Measurements from ENCODE around the gene OSGEP. TPM values are rescaled to one million over a fixed set of nuclear protein-coding genes. Genes with fewer than 3 reads are reported as not detected.

The OSGEP gene
- total and polyA plus RNA-seq, 2 experiments from 2014 or later = 29.0 to 59.5 TPM

DNA sequence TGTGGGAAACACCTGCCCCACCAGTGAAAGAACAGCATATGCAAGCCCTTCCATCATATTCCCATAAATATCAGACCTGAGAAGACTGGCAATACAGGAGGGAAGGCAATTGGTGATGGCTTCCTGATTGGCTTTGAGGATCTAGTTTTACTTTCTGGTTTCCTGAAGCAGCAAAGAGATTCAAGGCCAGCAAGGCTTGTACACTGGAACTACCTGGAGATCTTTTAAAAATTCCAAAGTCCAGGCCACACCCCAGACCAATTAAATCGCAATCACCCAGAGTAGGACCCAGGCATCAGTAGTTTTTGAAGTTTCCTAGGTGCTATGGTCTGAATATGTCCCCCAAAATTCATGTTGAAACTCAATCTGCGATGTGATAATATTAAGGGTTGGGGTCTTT, 38.4 kb downstream of the OSGEP start (continued):
- TF ChIP-seq, protein P1, sequence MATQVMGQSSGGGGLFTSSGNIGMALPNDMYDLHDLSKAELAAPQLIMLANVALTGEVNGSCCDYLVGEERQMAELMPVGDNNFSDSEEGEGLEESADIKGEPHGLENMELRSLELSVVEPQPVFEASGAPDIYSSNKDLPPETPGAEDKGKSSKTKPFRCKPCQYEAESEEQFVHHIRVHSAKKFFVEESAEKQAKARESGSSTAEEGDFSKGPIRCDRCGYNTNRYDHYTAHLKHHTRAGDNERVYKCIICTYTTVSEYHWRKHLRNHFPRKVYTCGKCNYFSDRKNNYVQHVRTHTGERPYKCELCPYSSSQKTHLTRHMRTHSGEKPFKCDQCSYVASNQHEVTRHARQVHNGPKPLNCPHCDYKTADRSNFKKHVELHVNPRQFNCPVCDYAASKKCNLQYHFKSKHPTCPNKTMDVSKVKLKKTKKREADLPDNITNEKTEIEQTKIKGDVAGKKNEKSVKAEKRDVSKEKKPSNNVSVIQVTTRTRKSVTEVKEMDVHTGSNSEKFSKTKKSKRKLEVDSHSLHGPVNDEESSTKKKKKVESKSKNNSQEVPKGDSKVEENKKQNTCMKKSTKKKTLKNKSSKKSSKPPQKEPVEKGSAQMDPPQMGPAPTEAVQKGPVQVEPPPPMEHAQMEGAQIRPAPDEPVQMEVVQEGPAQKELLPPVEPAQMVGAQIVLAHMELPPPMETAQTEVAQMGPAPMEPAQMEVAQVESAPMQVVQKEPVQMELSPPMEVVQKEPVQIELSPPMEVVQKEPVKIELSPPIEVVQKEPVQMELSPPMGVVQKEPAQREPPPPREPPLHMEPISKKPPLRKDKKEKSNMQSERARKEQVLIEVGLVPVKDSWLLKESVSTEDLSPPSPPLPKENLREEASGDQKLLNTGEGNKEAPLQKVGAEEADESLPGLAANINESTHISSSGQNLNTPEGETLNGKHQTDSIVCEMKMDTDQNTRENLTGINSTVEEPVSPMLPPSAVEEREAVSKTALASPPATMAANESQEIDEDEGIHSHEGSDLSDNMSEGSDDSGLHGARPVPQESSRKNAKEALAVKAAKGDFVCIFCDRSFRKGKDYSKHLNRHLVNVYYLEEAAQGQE (IDR thresholded peaks at IDR 0.05; ENCODE audit: unreplicated experiment) = no peak
- no peak for TF ChIP-seq STAT1 (IDR thresholded peaks at IDR 0.05; ENCODE audit: unreplicated experiment)
- no peak for TF ChIP-seq CREB1 (CRISPR knock-in tag; IDR thresholded peaks at IDR 0.05; ENCODE audit: low read depth)
- TF ChIP-seq EZH2phosphoT487 (IDR thresholded peaks at IDR 0.05; ENCODE audit: unreplicated experiment) = no peak
- no peak for TF ChIP-seq JUNB (IDR thresholded peaks at IDR 0.05; ENCODE audit: unreplicated experiment)
- TF ChIP-seq, protein P2, sequence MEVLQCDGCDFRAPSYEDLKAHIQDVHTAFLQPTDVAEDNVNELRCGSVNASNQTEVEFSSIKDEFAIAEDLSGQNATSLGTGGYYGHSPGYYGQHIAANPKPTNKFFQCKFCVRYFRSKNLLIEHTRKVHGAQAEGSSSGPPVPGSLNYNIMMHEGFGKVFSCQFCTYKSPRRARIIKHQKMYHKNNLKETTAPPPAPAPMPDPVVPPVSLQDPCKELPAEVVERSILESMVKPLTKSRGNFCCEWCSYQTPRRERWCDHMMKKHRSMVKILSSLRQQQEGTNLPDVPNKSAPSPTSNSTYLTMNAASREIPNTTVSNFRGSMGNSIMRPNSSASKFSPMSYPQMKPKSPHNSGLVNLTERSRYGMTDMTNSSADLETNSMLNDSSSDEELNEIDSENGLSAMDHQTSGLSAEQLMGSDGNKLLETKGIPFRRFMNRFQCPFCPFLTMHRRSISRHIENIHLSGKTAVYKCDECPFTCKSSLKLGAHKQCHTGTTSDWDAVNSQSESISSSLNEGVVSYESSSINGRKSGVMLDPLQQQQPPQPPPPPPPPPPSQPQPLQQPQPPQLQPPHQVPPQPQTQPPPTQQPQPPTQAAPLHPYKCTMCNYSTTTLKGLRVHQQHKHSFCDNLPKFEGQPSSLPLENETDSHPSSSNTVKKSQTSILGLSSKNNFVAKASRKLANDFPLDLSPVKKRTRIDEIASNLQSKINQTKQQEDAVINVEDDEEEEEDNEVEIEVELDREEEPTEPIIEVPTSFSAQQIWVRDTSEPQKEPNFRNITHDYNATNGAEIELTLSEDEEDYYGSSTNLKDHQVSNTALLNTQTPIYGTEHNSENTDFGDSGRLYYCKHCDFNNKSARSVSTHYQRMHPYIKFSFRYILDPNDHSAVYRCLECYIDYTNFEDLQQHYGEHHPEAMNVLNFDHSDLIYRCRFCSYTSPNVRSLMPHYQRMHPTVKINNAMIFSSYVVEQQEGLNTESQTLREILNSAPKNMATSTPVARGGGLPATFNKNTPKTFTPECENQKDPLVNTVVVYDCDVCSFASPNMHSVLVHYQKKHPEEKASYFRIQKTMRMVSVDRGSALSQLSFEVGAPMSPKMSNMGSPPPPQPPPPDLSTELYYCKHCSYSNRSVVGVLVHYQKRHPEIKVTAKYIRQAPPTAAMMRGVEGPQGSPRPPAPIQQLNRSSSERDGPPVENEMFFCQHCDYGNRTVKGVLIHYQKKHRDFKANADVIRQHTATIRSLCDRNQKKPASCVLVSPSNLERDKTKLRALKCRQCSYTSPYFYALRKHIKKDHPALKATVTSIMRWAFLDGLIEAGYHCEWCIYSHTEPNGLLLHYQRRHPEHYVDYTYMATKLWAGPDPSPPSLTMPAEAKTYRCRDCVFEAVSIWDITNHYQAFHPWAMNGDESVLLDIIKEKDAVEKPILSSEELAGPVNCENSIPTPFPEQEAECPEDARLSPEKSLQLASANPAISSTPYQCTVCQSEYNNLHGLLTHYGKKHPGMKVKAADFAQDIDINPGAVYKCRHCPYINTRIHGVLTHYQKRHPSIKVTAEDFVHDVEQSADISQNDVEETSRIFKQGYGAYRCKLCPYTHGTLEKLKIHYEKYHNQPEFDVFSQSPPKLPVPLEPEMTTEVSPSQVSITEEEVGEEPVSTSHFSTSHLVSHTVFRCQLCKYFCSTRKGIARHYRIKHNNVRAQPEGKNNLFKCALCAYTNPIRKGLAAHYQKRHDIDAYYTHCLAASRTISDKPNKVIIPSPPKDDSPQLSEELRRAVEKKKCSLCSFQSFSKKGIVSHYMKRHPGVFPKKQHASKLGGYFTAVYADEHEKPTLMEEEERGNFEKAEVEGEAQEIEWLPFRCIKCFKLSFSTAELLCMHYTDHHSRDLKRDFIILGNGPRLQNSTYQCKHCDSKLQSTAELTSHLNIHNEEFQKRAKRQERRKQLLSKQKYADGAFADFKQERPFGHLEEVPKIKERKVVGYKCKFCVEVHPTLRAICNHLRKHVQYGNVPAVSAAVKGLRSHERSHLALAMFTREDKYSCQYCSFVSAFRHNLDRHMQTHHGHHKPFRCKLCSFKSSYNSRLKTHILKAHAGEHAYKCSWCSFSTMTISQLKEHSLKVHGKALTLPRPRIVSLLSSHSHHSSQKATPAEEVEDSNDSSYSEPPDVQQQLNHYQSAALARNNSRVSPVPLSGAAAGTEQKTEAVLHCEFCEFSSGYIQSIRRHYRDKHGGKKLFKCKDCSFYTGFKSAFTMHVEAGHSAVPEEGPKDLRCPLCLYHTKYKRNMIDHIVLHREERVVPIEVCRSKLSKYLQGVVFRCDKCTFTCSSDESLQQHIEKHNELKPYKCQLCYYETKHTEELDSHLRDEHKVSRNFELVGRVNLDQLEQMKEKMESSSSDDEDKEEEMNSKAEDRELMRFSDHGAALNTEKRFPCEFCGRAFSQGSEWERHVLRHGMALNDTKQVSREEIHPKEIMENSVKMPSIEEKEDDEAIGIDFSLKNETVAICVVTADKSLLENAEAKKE (CRISPR knock-in tag; IDR thresholded peaks at IDR 0.05) = no peak

Data from GM23338 (cell line).